Glutamatergic neuron (in vitro differentiated cells): ENCODE results near the gene UBAC1. TPM values are rescaled to one million over a fixed set of nuclear protein-coding genes. Genes with fewer than 3 reads are reported as not detected.

ENCODE experiments used
- DNase-seq: peaks from one replicate; pipeline ENCODE4 v3.0.0; 2022
- H3K27ac Mint-ChIP-seq: one replicate; pipeline ENCODE4 v1.8.0; 2020; ENCODE audit warnings: mild to moderate bottlenecking, mixed read lengths, inconsistent platforms; ENCODE audit not compliant: unreplicated experiment
- H3K27me3 Mint-ChIP-seq: one replicate; pipeline ENCODE4 v1.8.0; 2020; ENCODE audit warnings: mild to moderate bottlenecking, moderate library complexity, mixed read lengths, inconsistent platforms; ENCODE audit not compliant: unreplicated experiment
- H3K36me3 Mint-ChIP-seq: one replicate; pipeline ENCODE4 v1.8.0; 2020; ENCODE audit warnings: mild to moderate bottlenecking, mixed read lengths, inconsistent platforms; ENCODE audit not compliant: unreplicated experiment
- H3K4me1 Mint-ChIP-seq: one replicate; pipeline ENCODE4 v1.8.0; 2020; ENCODE audit warnings: mild to moderate bottlenecking, low read depth, mixed read lengths, inconsistent platforms; ENCODE audit not compliant: unreplicated experiment
- H3K4me3 Mint-ChIP-seq: one replicate; pipeline ENCODE4 v1.8.0; 2020; ENCODE audit warnings: mild to moderate bottlenecking, mixed read lengths, inconsistent platforms; ENCODE audit not compliant: unreplicated experiment
- H3K9me3 Mint-ChIP-seq: one replicate; pipeline ENCODE4 v1.8.0; 2020; ENCODE audit warnings: mild to moderate bottlenecking, moderate library complexity, mixed read lengths, inconsistent platforms; ENCODE audit not compliant: unreplicated experiment
- total RNA-seq: library from RNA; stranded (reverse); fragmentation: NEBNext Ultra II Directional; extraction: Animal tissue kit (Norgen Biotek cat#: 25700); gene quantifications from one replicate; pipeline ENCODE4 v1.2.1, GENCODE V29; 2021; ENCODE audit not compliant: unreplicated experiment
- TF ChIP-seq, protein P1 (sequence below): fragments of 200-600 bp; sonication (generic); IDR thresholded peaks from one replicate; pipeline ENCODE4 v1.5.0; 2021; ENCODE audit not compliant: partially characterized antibody, unreplicated experiment

Gene UBAC1
- total RNA-seq, 1 donor from 2014 or later: 48.4 TPM

GRCh38 chr9:135965124-135965756 is 4.1 kb upstream of the UBAC1 start:
- no peak overlapping the region for H3K4me3 Mint-ChIP-seq
- H3K4me1 Mint-ChIP-seq: peaks cover 16% of the 10 kb centered on the region
- H3K27me3 Mint-ChIP-seq: peaks cover 9% of the 10 kb centered on the region
- H3K36me3 Mint-ChIP-seq: no peaks in the 10 kb centered on the region
- no peak for DNase-seq
- H3K9me3 Mint-ChIP-seq: peaks cover 3% of the 10 kb centered on the region
- TF ChIP-seq, protein P1, sequence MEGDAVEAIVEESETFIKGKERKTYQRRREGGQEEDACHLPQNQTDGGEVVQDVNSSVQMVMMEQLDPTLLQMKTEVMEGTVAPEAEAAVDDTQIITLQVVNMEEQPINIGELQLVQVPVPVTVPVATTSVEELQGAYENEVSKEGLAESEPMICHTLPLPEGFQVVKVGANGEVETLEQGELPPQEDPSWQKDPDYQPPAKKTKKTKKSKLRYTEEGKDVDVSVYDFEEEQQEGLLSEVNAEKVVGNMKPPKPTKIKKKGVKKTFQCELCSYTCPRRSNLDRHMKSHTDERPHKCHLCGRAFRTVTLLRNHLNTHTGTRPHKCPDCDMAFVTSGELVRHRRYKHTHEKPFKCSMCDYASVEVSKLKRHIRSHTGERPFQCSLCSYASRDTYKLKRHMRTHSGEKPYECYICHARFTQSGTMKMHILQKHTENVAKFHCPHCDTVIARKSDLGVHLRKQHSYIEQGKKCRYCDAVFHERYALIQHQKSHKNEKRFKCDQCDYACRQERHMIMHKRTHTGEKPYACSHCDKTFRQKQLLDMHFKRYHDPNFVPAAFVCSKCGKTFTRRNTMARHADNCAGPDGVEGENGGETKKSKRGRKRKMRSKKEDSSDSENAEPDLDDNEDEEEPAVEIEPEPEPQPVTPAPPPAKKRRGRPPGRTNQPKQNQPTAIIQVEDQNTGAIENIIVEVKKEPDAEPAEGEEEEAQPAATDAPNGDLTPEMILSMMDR: no peak
- no peak overlapping the region for H3K27ac Mint-ChIP-seq

DNA sequence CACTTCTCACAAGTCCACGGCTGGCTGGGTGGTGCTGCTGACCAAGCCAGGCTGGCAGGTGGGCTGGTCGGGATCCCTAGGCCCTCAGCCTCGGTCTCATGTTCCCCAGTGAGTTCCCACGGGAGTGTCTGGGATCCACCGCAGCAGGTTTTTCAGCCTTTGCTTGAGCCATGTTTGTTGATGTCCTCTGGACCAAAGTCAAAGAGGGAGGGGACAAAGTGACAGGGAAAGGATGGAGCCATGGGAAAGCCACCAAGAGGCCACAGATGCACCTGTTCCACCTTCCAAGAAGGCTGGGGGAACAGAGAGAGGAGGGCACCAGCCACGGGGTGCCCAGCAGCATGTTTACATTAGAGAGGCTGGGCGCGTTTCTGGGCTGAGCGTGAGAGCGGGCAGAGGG is 2.8 kb upstream of the UBAC1 start:
- Mint-ChIP-seq H3K36me3 (no peaks in the 10 kb centered on the region), H3K9me3 (peaks cover 3% of the 10 kb centered on the region), H3K4me3 (no peak overlapping the region), H3K27me3 (peaks cover 9% of the 10 kb centered on the region), H3K4me1 (peaks cover 17% of the 10 kb centered on the region), H3K27ac (no peak overlapping the region)
- no peak for DNase-seq
- TF ChIP-seq, protein P1: no peak

- peaks cover 15% of the 10 kb centered on the region for H3K4me1 Mint-ChIP-seq
- TF ChIP-seq, protein P1: no peak
- no peak for DNase-seq
- H3K27ac Mint-ChIP-seq: no peak overlapping the region
- peaks cover 9% of the 10 kb centered on the region for H3K27me3 Mint-ChIP-seq
- H3K36me3 Mint-ChIP-seq: no peaks in the 10 kb centered on the region
- no peak overlapping the region for H3K4me3 Mint-ChIP-seq
- H3K9me3 Mint-ChIP-seq: peaks cover 1% of the 10 kb centered on the region
Observed at GRCh38 chr9:135963338-135963737, 2.2 kb upstream of the UBAC1 start.

GRCh38 chr9:135962696-135963307 is 1.6 kb upstream of the UBAC1 start:
- H3K36me3 Mint-ChIP-seq: no peaks in the 10 kb centered on the region
- H3K27me3 Mint-ChIP-seq: peaks cover 9% of the 10 kb centered on the region
- H3K4me3 Mint-ChIP-seq: no peak overlapping the region
- no peak overlapping the region for H3K27ac Mint-ChIP-seq
- DNase-seq: no peak
- H3K9me3 Mint-ChIP-seq: peaks cover 1% of the 10 kb centered on the region
- TF ChIP-seq, protein P1: no peak
- peaks cover 12% of the 10 kb centered on the region for H3K4me1 Mint-ChIP-seq
